ENCODE measurements around the gene SLC39A2.

The SLC39A2 gene

DNA sequence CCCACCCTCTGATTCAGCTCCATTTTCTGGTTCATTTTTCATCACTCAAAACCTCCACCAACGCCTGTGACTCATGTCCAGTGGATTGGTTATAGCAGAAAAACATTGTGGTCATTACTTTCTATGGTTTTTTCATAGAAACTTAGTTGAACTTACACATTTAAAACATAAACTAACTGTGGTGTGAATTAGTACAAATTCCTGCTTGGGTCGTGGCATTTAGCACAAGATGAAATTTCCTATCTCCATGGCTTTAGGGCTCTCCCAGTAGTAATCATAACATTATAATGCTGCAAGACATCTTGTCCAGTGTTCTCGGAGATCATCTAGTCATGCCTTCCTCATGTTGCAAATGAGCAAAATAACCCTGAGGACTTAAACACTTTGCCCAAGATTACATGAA is 50.2 kb downstream of the SLC39A2 start:
- DNase-seq: no peak

DNA sequence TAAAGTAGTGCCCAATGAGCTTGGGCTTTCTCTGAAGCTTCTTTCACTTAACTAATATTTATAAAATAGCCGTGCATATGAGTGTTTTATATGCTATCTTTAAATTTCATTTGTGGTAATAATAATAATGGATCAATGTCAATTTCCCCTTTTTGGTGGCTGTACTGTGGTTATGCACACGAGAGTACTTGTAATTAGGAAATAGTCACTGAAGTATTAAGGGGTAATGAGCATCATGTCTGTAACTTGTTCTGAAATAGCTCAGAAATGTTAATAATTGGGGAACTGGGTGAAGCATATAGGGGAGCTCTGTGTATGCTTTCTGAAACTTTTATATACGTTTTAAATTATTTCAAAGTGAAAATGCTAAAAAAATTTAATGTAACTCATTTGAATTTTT is 51.5 kb downstream of the SLC39A2 start:
- DNase-seq: no peak
